ENCODE data around the gene RGS3.

Gene RGS3

GRCh38 chr9:113523421-113524141 lies 60.1 kb downstream of the RGS3 start:
- no peaks in the 10 kb centered on the region for H3K9me3 ChIP-seq
- no peak overlapping the region for H3K4me3 ChIP-seq (ENCODE audit: low read depth, low read length)
- no peaks in the 10 kb centered on the region for H3K27me3 ChIP-seq
- DNase-seq: no peak
- no peaks in the 10 kb centered on the region for H3K4me1 ChIP-seq
- TF ChIP-seq, protein P1, sequence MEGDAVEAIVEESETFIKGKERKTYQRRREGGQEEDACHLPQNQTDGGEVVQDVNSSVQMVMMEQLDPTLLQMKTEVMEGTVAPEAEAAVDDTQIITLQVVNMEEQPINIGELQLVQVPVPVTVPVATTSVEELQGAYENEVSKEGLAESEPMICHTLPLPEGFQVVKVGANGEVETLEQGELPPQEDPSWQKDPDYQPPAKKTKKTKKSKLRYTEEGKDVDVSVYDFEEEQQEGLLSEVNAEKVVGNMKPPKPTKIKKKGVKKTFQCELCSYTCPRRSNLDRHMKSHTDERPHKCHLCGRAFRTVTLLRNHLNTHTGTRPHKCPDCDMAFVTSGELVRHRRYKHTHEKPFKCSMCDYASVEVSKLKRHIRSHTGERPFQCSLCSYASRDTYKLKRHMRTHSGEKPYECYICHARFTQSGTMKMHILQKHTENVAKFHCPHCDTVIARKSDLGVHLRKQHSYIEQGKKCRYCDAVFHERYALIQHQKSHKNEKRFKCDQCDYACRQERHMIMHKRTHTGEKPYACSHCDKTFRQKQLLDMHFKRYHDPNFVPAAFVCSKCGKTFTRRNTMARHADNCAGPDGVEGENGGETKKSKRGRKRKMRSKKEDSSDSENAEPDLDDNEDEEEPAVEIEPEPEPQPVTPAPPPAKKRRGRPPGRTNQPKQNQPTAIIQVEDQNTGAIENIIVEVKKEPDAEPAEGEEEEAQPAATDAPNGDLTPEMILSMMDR (IDR thresholded peaks at IDR 0.05; ENCODE audit: low read depth, low read length): no peak
- peaks cover 3% of the 10 kb centered on the region; the same call in 1 of the 2 replicates for H3K36me3 ChIP-seq

DNA sequence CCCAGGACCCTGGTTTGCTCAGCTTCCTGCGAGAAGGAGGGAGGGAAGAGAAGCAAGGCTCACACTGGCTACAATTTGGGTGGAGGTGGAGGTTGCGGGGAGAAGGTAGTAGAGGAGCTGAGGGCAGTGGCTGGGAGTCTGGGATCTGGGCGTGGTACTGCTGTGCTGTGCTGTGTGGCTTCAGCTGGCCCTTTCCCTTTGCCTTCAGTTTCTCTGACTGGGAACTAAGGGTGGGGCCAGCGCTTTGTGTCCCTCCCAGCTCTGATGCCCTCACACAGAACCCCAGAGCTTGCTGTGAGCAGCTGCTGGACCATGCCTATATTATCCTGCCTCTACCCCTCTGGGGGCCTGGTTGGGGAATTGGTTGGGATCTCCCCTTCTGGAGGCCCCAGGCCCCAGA lies 60.9 kb downstream of the RGS3 start:
- Histone ChIP-seq H3K36me3 (peaks cover 3% of the 10 kb centered on the region; the same call in 1 of the 2 replicates), H3K9me3 (no peaks in the 10 kb centered on the region), H3K4me1 (no peaks in the 10 kb centered on the region; the same call in 1 of the 2 replicates), H3K27me3 (no peaks in the 10 kb centered on the region), H3K4me3 (ENCODE audit: low read depth, low read length) (no peak overlapping the region)
- TF ChIP-seq, protein P1 (IDR thresholded peaks at IDR 0.05; ENCODE audit: low read depth, low read length): no peak
- DNase-seq: no peak

GRCh38 chr9:113525205-113525604 lies 61.7 kb downstream of the RGS3 start:
- Histone ChIP-seq H3K4me1 (no peaks in the 10 kb centered on the region; the same call in 1 of the 2 replicates), H3K27me3 (no peaks in the 10 kb centered on the region)
- TF ChIP-seq, protein P1 (IDR thresholded peaks at IDR 0.05; ENCODE audit: low read depth, low read length): no peak

DNA sequence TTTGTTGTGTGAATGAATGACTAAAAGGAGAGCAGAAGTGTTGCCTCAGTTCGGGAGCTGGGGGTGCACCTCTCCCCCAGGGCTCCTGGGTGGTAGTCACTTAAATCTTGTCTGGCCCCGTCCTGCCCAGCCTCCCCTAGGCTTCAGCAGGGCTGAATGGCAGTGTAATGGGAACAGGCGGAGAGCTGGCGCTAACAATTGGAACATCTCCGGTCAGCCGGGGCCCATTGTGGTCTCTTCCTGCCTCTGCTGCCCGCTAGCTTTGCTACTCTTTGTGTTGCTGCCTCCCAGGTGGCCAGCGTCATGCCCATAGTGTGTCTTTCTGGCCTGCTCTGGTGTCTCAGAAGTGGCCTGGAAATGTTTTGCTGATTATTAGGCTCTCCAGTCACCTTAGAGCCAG lies 62.3 kb downstream of the RGS3 start:
- Histone ChIP-seq H3K4me3 (ENCODE audit: low read depth, low read length) (no peak overlapping the region), H3K9me3 (no peaks in the 10 kb centered on the region), H3K27me3 (no peaks in the 10 kb centered on the region), H3K4me1 (no peaks in the 10 kb centered on the region; the same call in 1 of the 2 replicates), H3K36me3 (peaks cover 3% of the 10 kb centered on the region; the same call in 1 of the 2 replicates)
- TF ChIP-seq, protein P1 (IDR thresholded peaks at IDR 0.05; ENCODE audit: low read depth, low read length): no peak
- DNase-seq: no peak

More at GRCh38 chr9:113525205-113525604, 61.7 kb downstream of the RGS3 start:
- Histone ChIP-seq H3K9me3 (no peaks in the 10 kb centered on the region), H3K36me3 (peaks cover 3% of the 10 kb centered on the region; the same call in 1 of the 2 replicates), H3K4me3 (ENCODE audit: low read depth, low read length) (no peak overlapping the region)
- DNase-seq: no peak

DNA sequence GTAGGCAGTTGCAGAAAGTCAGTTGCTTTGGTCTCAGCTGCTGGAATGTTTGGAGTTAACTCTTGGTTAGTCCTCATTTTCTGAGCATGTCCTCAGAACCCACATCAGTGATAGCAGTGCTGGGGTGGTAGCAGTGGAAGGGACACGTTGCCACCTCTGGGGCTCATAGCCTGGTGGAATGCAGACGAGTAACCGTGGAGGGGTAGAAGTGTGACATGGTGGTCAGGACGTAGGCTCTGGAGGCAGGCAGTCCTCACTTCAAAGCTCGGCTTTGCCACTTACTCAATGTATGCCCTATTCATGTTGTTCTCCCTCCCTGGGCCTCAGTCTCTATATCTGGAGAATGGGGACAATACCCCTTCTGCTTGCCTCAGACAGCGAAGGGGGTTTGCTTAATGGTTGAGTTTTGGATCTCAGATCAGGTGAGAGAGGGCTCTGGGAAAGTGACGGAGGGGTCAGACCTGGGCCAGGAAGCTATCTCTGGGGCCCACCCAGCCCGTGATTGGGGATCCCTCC lies 62.8 kb downstream of the RGS3 start:
- H3K4me1 ChIP-seq: no peaks in the 10 kb centered on the region; the same call in 1 of the 2 replicates
- peaks cover 3% of the 10 kb centered on the region; the same call in 1 of the 2 replicates for H3K36me3 ChIP-seq
- H3K27me3 ChIP-seq: no peaks in the 10 kb centered on the region
- H3K4me3 ChIP-seq (ENCODE audit: low read depth, low read length): no peak overlapping the region
- no peak for DNase-seq
- TF ChIP-seq, protein P1 (IDR thresholded peaks at IDR 0.05; ENCODE audit: low read depth, low read length): no peak
- no peaks in the 10 kb centered on the region for H3K9me3 ChIP-seq

- Histone ChIP-seq H3K36me3 (peaks cover 3% of the 10 kb centered on the region; the same call in 1 of the 2 replicates), H3K4me1 (no peaks in the 10 kb centered on the region; the same call in 1 of the 2 replicates), H3K4me3 (ENCODE audit: low read depth, low read length) (no peak overlapping the region), H3K27me3 (no peaks in the 10 kb centered on the region), H3K9me3 (no peaks in the 10 kb centered on the region)
- no peak for DNase-seq
- TF ChIP-seq, protein P1 (IDR thresholded peaks at IDR 0.05; ENCODE audit: low read depth, low read length): no peak
Measured at GRCh38 chr9:113526841-113527240, 63.3 kb downstream of the RGS3 start.

Data from BE2C (cell line).